Hematopoietic multipotent progenitor cell treated with erythropoietin and hydrocortisone succinate and interleukin-3 and kit ligand, for 4 days (in vitro differentiated cells): ENCODE results near the gene DUSP22.
"Not testable (repeated sequence)": the region's sequence is repeated elsewhere in the genome, so short reads cannot be mapped to it uniquely, and the experiment has no call there.

Source experiments
- DNase-seq: peaks from one replicate; pipeline ENCODE4 v3.0.0-alpha.2; 2015

DUSP22 gene, protein sequence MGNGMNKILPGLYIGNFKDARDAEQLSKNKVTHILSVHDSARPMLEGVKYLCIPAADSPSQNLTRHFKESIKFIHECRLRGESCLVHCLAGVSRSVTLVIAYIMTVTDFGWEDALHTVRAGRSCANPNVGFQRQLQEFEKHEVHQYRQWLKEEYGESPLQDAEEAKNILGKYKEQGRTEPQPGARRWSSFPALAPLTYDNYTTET

DNA sequence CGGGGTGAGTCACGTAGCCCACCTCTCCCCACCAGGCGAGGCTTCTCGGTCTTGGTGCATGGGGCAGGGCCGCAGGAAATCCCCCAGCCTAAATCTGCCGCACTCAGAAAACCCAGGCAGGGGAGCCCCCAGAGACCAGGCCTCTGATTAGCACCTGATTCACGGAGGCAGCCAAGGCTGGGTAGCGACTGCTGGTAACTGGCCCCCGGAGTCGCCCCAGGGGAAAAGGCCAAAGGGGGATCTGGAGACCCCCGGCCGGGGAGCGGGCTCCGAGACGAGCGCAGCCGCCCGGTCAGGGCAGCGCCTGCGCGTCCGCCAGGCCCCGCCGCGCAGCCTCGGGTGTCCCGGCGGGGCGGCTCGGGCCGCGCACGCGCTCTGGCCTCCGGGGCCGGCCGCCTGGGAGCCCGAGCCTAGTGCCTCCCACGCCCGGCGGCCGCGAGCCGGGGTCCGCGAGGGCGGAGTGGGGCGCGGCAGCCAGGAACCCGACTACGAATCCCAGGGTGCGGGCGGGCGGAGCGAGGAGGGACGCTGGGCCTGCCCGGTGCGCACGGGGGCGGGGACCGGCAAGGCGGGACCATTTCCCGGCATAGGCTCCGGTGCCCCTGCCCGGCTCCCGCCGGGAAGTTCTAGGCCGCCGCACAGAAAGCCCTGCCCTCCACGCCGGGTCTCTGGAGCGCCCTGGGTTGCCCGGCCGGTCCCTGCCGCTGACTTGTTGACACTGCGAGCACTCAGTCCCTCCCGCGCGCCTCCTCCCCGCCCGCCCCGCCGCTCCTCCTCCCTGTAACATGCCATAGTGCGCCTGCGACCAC, at the start of gene DUSP22:
TSS of gene DUSP22 (plus strand) at position 791 of the 809 bp plus-strand sequence. CDS start 53 bp downstream, outside the sequence.
- DNase-seq = peak; percentile 92

DNA sequence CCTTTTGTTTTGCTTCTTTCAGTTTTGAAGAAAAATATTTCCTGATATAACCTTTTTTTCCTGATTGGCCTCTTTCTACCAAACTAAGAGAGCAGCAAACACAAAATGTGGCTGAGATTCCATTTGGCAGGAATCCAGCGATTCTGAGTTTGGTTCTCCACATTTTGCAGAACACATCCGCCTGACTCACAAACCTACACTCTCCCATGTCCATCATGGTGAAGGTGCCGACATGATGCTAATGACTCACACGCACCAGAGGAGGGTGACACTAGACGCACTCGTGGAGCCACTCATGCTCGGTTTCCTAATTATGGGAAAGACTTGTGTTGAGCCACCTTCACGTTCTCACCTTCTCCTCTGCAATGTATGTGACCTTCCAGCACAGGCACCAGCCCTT, 45.9 kb upstream of the DUSP22 start:
- no peak for DNase-seq

GRCh38 chr6:247351-247750, 44.9 kb upstream of the DUSP22 start:
- no peak for DNase-seq

DNA sequence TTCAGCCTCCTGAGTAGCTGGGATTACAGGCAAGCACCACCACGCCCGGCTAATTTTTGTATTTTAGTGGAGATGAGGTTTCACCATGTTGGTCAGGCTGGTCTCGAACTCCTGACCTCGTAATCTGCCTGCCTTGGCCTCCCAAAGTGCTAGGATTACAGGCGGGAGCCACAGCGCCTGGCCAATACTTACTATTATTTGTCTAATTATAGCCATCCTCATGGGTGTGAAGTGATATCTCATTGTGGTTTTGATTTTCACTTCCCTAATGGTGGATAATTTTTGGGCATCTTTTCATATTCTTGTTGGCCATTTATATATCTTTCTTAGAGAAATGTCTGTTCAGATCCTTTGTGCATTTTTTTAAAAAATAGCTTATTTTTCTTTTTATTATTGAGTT, 44.2 kb upstream of the DUSP22 start:
- DNase-seq = not testable (repeated sequence)

DNA sequence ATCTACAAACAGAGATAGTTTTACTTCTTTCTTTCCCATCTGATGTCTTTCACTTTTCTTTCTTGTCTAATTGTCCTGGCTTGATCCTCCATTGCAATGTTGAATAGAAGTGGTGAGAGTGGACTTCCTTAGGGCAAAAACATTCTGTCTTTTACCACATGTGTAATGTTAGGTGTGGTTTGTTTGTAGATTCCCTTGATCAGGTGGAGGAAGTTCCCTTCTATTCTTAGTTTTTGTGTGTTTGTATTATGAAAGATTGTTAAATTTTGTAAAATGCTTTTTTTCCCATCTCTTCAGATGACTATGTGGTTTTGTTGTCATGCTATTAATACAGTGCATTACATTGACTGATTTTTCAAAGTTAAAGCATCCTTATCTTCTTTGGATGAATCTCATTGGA, 41.6 kb upstream of the DUSP22 start:
- DNase-seq = no peak

DNA sequence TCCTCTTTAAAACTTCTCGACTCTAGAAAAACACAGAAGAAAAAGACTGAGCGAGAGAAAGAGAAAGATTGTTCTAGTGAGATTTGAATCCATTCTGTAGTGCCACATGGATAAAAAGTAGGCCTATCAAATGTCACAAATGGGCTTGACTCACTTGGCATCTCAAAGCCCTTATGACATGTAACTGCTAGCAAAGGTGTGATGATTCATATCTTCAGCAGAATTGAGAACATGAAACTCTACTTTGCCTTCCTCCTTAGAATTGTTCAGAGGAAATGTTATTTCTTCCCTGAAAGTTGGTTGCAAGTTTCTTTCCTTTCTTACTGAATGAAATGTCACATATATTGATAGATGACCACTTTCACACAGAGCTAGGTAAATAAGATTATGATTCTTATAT, 40.4 kb upstream of the DUSP22 start:
- DNase-seq = no peak

DNA sequence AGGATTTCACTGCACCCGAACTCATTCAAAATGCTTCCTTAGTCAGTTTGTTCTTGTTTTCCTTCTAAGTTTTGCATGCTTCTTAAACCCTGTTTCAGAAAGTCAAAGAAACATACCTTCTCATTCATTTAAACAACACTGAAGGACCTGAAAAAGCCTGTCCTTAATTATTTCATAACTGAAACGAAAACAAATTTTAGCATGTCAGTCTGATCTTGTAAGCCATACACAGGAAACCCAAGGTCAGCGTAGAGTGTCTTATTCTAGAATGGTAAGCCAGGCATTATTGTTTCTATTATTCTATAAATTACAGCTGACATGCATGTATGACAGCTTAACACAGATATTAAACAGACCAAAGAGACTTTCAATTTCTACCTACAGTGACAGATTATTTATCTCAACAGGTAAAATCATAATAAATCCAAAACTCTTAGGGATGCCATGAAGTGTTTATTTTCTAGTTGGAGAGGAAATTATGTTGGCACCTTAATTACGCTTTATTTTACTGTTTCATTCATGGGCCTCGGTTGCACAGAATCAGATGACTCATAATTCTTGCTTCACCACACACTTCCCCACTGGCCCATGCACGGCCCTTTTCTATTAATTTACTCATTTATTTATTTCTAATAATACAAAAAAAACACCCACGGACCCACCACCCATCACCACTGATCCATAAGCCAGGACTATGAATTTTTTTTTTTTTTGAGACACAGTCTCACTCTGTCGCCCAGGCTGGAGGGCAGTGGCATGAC, 39.3 kb upstream of the DUSP22 start:
- peak; percentile 12 for DNase-seq

GRCh38 chr6:254016-254415, 38.3 kb upstream of the DUSP22 start:
- no peak for DNase-seq

DNA sequence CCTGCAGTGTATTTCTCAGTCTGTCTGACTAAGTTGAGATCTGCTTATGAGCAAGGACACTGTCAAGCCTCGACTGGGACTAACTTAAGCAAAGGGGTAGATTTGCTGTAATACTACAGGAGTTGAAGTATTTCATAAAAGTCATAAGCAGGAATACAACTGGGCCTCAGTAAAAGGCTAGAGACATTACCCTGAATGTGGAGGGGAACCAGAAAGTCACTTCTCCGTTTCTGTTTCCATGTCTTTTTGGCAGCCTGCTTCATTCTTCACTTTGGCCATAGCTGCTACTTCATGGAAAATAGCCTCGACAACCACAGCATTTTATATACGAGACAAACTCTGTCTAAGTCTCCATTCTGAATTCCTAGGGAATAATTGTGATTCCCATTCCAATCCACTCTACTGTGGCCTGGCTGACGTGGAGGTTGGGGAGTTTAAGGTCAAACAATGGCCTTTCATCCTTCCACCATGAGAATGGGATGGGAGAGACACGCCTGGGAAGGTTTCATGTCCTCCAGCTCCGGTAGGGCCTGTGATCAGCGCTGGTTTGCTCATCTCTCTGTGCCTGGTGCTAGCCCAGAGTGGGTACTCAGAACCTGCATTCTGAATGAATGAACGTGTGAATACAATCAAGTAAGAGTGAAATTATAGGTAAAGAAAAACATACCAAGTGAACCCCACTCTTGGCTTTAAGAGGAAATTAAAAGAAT, 37.1 kb upstream of the DUSP22 start:
- DNase-seq = no peak

GRCh38 chr6:255751-256083, 36.6 kb upstream of the DUSP22 start:
- no peak for DNase-seq

GRCh38 chr6:256169-256568, 36.1 kb upstream of the DUSP22 start:
- DNase-seq = no peak

DNA sequence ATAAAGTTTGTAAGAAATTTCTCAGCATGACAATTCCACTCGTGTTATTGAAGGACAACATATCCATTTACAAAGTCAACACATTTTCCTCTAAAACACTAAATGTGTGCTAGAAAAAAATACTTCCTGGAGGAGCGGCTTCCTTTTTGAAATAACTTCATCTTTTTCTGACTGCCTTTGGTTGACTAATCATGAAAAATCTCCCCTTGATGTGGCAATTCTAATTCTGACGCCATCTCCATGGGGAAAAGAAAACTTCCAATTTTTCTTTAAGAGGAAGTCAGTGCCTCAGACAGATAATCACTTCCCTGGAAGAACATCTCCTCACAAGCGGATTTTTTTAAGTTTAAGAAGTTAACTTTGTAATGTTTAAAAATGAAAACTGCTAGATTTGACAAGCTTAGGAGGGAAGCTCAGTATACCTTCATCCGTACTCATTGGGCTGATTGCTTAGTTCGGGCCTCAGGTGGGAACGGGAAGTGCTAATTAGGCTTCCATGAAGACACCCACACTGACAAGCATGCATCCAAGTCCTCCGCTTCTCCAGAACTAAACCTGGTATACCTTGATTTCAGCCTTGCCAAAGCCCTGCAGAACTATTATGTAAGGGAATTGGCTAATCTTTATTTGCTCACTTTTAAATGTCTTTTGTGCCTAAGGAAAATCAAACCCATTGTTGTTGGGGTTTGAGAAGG, 35.1 kb upstream of the DUSP22 start:
- no peak for DNase-seq

- DNase-seq = no peak
These were observed 34.5 kb upstream of the DUSP22 start for GRCh38 chr6:257774-258173.

GRCh38 chr6:259316-259715, 33.0 kb upstream of the DUSP22 start:
- no peak for DNase-seq

GRCh38 chr6:259901-260508, 32.3 kb upstream of the DUSP22 start:
- DNase-seq = peak; percentile 21

DNA sequence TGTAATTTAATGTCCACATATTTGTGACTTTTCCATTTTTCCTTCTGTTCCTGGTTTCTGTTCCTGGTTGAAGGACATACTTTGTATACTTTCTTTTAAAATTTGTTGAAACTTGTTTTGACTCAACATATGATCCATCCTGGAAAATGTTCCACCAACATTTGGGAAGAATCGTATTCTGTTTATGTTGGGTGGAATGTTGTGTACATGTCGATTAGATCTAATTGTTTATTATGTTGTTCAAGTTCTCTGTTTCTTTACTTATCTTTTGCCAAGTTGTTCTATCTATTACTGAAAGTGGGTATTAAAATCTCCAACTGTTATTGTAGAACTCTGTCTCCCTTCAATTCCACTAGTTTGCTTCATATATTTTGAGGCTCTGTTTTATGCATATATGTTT, 27.7 kb upstream of the DUSP22 start:
- no peak for DNase-seq

DNA sequence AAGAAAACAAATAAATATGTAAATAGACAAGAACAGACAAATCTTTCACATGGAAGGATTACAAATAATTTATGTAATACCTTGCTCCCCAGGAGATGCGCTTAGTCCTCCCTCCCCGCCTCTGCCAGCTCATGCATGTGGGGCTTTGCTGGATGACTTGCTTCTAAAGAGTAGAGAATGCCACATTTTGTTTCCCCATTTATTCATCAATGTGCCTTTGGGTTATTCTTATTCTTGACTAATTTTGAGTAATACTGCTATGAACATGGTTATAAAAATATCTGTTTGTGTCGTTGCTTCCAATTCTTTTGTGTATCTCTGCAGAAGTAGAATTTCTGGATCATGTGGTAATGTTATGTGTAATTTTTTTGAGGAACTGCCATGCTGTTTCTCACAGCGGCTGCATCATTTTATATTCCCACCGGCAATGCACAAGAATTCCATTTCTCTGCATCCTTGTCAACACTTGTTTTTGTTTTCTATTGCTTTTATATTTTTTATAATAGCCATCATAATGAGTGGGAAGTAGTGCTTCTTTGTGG, 23.8 kb upstream of the DUSP22 start:
- no peak for DNase-seq

- no peak for DNase-seq
These were observed 18.7 kb upstream of the DUSP22 start for GRCh38 chr6:273551-274058.

DNA sequence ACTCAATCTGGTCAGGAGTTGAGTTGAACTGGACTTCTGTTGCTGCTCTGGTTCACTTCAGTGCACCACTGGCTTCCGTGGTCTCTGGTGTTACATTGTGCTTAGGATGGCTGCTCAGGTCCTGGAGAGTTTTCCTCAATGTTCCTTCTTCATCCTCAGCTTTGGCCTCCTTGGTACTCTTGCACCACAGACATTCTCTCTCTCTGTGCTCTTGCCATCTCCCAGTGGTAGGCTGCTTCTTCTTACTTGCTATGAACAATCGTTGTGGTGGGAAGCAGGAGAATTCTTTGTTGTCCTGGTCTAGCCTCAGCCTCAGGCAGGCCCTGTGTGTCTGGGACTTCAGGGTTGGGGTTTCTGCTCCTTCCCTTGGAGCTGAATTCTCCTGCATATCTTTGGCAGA, 14.5 kb upstream of the DUSP22 start:
- DNase-seq = no peak

GRCh38 chr6:278494-278893, 13.8 kb upstream of the DUSP22 start:
- DNase-seq = no peak

DNA sequence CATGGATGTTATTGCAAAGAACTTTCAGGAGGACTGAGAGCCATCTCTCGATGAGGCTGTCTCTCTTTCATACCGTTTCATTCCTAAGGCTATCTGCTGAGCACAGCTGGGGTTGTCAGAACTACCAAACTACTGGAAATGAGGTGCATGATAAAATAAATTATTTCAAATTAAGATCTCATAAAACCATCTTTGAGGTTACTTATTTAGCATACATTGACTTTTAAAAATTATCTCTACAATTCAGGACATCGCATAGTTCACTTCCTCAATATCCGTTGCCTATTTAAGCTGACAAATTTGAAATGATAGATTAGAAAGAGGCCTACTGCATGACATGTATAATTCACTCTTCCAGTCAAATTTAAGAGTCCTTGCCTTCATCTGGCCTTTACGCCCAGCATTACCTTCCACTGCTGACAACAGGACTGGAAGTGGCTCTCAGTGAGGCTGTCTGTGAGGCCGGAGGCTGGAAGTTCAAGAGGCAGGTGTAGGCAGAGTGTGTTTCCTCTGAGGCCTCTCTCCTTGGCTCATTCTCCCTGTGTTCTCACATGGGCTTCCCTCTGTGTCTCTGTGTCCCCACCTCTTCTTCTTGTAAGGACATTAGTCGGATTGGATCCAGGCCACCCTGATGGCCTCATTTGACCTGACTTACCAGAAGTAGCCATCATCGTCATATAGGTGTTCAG, 12.8 kb upstream of the DUSP22 start:
- peak; percentile 83 for DNase-seq
